Stimulated activated CD4-positive, alpha-beta T cell treated with anti-CD3 and anti-CD28 coated beads, TNF-alpha, amount 100 ng/mL, for 24 hours (primary cell): ENCODE data around the gene C5orf58.

Experiments used
- DNase-seq, 3 experiments: peaks; one replicate each; pipeline ENCODE4 v3.0.0-alpha.2; 2020; ENCODE audit warnings: low read depth in 3 of 3

Gene C5orf58

GRCh38 chr5:170256571-170256970, 23.8 kb downstream of the C5orf58 start:
- DNase-seq = no peak

GRCh38 chr5:170257370-170257769, 24.6 kb downstream of the C5orf58 start:
- no peak for DNase-seq

- DNase-seq = no peak
Measured at GRCh38 chr5:170261528-170262043, 28.8 kb downstream of the C5orf58 start.

- no peak for DNase-seq
Measured at GRCh38 chr5:170262061-170263045, 29.6 kb downstream of the C5orf58 start.

- no peak for DNase-seq
Measured at GRCh38 chr5:170263906-170264305, 31.1 kb downstream of the C5orf58 start.

- DNase-seq = no peak
Measured at GRCh38 chr5:170265522-170265921, 32.7 kb downstream of the C5orf58 start.

GRCh38 chr5:170266570-170267381, 34.0 kb downstream of the C5orf58 start:
- DNase-seq = peak in 1 of 3 experiments; percentile 66

- DNase-seq = peak; percentile 64 to 78 (median 71)
Measured at GRCh38 chr5:170267431-170268152, 34.8 kb downstream of the C5orf58 start.

GRCh38 chr5:170268153-170268689, 35.4 kb downstream of the C5orf58 start:
- no peak for DNase-seq

GRCh38 chr5:170268884-170269283, 36.1 kb downstream of the C5orf58 start:
- no peak for DNase-seq

- DNase-seq = peak in 2 of 3 experiments; percentile 38 to 45
Measured at GRCh38 chr5:170269579-170269978, 36.8 kb downstream of the C5orf58 start.

GRCh38 chr5:170270293-170271069, 37.7 kb downstream of the C5orf58 start:
- no peak for DNase-seq

- peak in 2 of 3 experiments; percentile 52 to 61 for DNase-seq
Measured at GRCh38 chr5:170273968-170274710, 41.4 kb downstream of the C5orf58 start.

GRCh38 chr5:170275376-170275994, 42.7 kb downstream of the C5orf58 start:
- DNase-seq = no peak

- no peak for DNase-seq
Measured at GRCh38 chr5:170276140-170276539, 43.4 kb downstream of the C5orf58 start.

GRCh38 chr5:170277867-170278281, 45.1 kb downstream of the C5orf58 start:
- no peak for DNase-seq

- peak; percentile 64 to 83 (median 71) for DNase-seq
Measured at GRCh38 chr5:170278611-170279458, 46.0 kb downstream of the C5orf58 start.

GRCh38 chr5:170279459-170279817, 46.7 kb downstream of the C5orf58 start:
- DNase-seq = no peak
